Measurements from ENCODE around the gene HCAR3.

- TF ChIP-seq POLR2AphosphoS5 (IDR thresholded peaks at IDR 0.05) (no peak), CTCF (IDR thresholded peaks at IDR 0.05) (no peak), POLR2A (IDR thresholded peaks at IDR 0.05) (no peak)
These were observed 9.5 kb upstream of the HCAR3 start for GRCh38 chr12:122726080-122726558.

Measured in sigmoid colon (tissue), 4 donors.